ENCODE results near the gene GPATCH1. TPM values are rescaled to one million over a fixed set of nuclear protein-coding genes. Genes with fewer than 3 reads are reported as not detected.

Gene GPATCH1
- total RNA-seq, 1 donor from 2014 or later: 6.0 TPM

- DNase-seq (no peak), ATAC-seq (ENCODE audit: poor library complexity) (no peak)
- intact Hi-C loops (cut with DNase I): no loop called here
Measured at GRCh38 chr19:33062902-33063301, 18.1 kb upstream of the GPATCH1 start.

- intact Hi-C loops (cut with DNase I): no loop called here
- DNase-seq: no peak
- no peak for ATAC-seq (ENCODE audit: poor library complexity)
Measured at GRCh38 chr19:33063356-33063752, 17.6 kb upstream of the GPATCH1 start.

- intact Hi-C loops (cut with DNase I): no loop called here
- ATAC-seq (ENCODE audit: poor library complexity) (peak; percentile 19), DNase-seq (no peak)
Measured at GRCh38 chr19:33063753-33064457, 17.1 kb upstream of the GPATCH1 start.

GRCh38 chr19:33064458-33064791 is 16.6 kb upstream of the GPATCH1 start:
- DNase-seq (no peak), ATAC-seq (ENCODE audit: poor library complexity) (peak; percentile 55)
- intact Hi-C loops (cut with DNase I): no loop called here

- intact Hi-C loops (cut with DNase I): no loop called here
- DNase-seq: peak; percentile 75
- peak; percentile 97 for ATAC-seq (ENCODE audit: poor library complexity)
Measured at GRCh38 chr19:33064792-33065550, 16.0 kb upstream of the GPATCH1 start, which contains the start of gene RHPN2. TSS of gene RHPN2 (minus strand) at chr19:33064888. CDS start at chr19:33064852, 36 bp downstream.

GRCh38 chr19:33066543-33066942 is 14.4 kb upstream of the GPATCH1 start:
- intact Hi-C loops (cut with DNase I): no loop called here

GRCh38 chr19:33067121-33067520 is 13.9 kb upstream of the GPATCH1 start:
- DNase-seq (no peak), ATAC-seq (ENCODE audit: poor library complexity) (no peak)
- intact Hi-C loops (cut with DNase I): no loop called here

More at GRCh38 chr19:33066543-33066942, 14.4 kb upstream of the GPATCH1 start:
- ATAC-seq (ENCODE audit: poor library complexity) (no peak), DNase-seq (no peak)

- DNase-seq (no peak), ATAC-seq (ENCODE audit: poor library complexity) (no peak)
- intact Hi-C loops (cut with DNase I): no loop called here
Measured at GRCh38 chr19:33071887-33072286, 9.1 kb upstream of the GPATCH1 start.

GRCh38 chr19:33075519-33075918 is 5.5 kb upstream of the GPATCH1 start:
- ATAC-seq (ENCODE audit: poor library complexity) (no peak), DNase-seq (no peak)
- intact Hi-C loops (cut with DNase I): no loop called here

GRCh38 chr19:33085570-33086128 is 4.7 kb downstream of the GPATCH1 start:
- no peak for DNase-seq
- ATAC-seq (ENCODE audit: poor library complexity): no peak
- intact Hi-C loops (cut with DNase I): no loop called here

- DNase-seq (no peak), ATAC-seq (ENCODE audit: poor library complexity) (no peak)
- intact Hi-C loops (cut with DNase I): no loop called here
Measured at GRCh38 chr19:33086955-33087354, 6.0 kb downstream of the GPATCH1 start.

GRCh38 chr19:33089010-33089409 is 8.0 kb downstream of the GPATCH1 start:
- intact Hi-C loops (cut with DNase I): no loop called here
- ATAC-seq (ENCODE audit: poor library complexity): no peak
- DNase-seq: no peak

GRCh38 chr19:33090179-33090578 is 9.2 kb downstream of the GPATCH1 start:
- no peak for DNase-seq
- intact Hi-C loops (cut with DNase I): no loop called here
- no peak for ATAC-seq (ENCODE audit: poor library complexity)

GRCh38 chr19:33093420-33094210 is 12.6 kb downstream of the GPATCH1 start:
- no peak for DNase-seq
- no peak for ATAC-seq (ENCODE audit: poor library complexity)
- intact Hi-C loops (cut with DNase I): no loop called here

- intact Hi-C loops (cut with DNase I): no loop called here
- no peak for DNase-seq
- no peak for ATAC-seq (ENCODE audit: poor library complexity)
Measured at GRCh38 chr19:33094436-33095067, 13.6 kb downstream of the GPATCH1 start.

GRCh38 chr19:33096005-33096404 is 15.0 kb downstream of the GPATCH1 start:
- intact Hi-C loops (cut with DNase I): no loop called here
- DNase-seq (no peak), ATAC-seq (ENCODE audit: poor library complexity) (no peak)

- no peak for ATAC-seq (ENCODE audit: poor library complexity)
- intact Hi-C loops (cut with DNase I): no loop called here
- no peak for DNase-seq
Measured at GRCh38 chr19:33098055-33098534, 17.1 kb downstream of the GPATCH1 start.

- ATAC-seq (ENCODE audit: poor library complexity): no peak
- intact Hi-C loops (cut with DNase I): no loop called here
- no peak for DNase-seq
Measured at GRCh38 chr19:33100894-33101644, 20.1 kb downstream of the GPATCH1 start.

All from Right ventricle myocardium superior (tissue), 1 donor.